Measurements from ENCODE around the gene PTPRN. TPM values are rescaled to one million over a fixed set of nuclear protein-coding genes. Genes with fewer than 3 reads are reported as not detected.

Gene PTPRN
- total RNA-seq: not detected

DNA sequence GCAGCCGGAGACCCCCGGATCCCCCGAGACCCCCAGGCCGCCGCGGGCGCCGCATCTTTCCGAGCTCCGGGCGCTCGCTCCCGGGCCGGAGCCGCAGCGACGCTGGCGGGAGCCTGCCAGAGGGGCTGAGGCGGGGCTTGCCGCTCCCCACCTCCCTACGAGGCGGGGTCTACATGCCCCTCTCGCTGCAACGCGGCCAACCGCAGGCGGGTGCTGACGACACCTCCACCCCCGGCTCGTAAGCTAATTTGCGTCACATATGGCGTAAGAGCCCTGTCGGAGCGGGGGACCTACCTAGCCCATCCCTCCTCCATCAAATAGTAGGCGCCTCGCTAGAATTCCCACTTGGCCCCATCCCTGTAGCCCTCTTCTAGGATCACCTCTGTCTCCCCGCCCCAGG, at the start of gene PTPRN:
Gene PTPRN (minus strand): TSS at position 124 of the 400 bp plus-strand sequence. CDS start 69 bp downstream, at position 55.
- H3K9me3 ChIP-seq: no peaks in the 10 kb centered on the region
- DNase-seq (ENCODE audit: low spot score) (no peak), ATAC-seq (ENCODE audit: insufficient number of reproducible peaks, low FRiP score, low read depth) (no peak)
- peaks cover 0 to 4% of the 10 kb centered on the region in 2 donors for H3K4me1 ChIP-seq (ENCODE audit: control insufficient read depth in 1 of 2, low read depth in 2 of 2)
- peaks cover 5% of the 10 kb centered on the region for H3K27me3 ChIP-seq (replicated peaks; ENCODE audit: insufficient read depth)
- no peak within 1 kb of the TSS for H3K27ac ChIP-seq
- TF ChIP-seq, protein P1, sequence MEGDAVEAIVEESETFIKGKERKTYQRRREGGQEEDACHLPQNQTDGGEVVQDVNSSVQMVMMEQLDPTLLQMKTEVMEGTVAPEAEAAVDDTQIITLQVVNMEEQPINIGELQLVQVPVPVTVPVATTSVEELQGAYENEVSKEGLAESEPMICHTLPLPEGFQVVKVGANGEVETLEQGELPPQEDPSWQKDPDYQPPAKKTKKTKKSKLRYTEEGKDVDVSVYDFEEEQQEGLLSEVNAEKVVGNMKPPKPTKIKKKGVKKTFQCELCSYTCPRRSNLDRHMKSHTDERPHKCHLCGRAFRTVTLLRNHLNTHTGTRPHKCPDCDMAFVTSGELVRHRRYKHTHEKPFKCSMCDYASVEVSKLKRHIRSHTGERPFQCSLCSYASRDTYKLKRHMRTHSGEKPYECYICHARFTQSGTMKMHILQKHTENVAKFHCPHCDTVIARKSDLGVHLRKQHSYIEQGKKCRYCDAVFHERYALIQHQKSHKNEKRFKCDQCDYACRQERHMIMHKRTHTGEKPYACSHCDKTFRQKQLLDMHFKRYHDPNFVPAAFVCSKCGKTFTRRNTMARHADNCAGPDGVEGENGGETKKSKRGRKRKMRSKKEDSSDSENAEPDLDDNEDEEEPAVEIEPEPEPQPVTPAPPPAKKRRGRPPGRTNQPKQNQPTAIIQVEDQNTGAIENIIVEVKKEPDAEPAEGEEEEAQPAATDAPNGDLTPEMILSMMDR (IDR thresholded peaks at IDR 0.05): no peak
- H3K36me3 ChIP-seq: no peaks in the 10 kb centered on the region
- no peak within 1 kb of the TSS for H3K4me3 ChIP-seq

DNA sequence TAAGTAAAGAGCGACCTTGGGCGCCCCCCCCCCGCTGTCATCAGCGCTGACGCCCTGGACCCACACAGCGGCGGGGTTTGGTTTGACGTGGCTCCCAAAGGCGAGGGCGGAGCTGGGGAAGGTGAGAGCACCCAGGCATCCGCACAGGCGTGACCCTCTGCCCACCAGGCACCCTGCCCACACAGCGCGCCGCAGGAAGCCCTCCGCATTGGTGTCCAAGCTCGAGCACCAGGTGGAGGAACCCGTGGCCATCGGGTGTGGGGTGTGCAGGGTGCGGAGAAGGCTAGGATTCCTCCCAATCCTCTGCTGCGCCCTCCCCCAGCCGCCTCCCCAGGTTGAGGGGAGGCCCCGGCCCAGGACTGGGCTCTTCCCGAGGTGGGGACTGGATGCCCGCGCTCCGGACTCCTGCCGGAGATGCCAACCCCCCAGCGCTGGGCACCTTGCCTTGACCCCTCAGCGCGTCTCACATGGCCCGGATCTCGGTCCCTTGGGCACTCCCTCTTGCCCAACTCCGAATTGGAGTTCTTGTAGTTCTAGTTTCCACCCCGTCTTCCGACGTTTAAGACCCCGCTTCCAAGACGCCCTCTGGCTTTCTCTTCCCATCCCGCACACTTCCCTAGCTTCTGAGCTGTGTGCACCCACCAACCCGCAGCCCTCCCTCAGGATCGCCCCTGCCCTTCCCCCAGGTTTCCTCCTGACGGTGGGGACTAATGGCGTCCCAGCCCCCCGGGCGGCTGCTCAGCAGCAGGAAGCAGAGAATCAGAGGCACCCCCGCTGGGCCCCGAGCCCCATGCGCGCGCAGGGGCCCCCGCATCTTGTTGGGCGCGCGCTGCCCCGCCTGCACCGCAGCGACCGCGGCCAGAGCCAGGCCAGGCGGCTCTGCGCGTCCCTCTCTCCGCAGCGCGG, 49.2 kb upstream of the PTPRN start:
- H3K4me3 ChIP-seq: peak overlapping the region; percentile 22
- H3K36me3 ChIP-seq: no peaks in the 10 kb centered on the region
- TF ChIP-seq, protein P1 (IDR thresholded peaks at IDR 0.05): no peak
- H3K9me3 ChIP-seq: no peaks in the 10 kb centered on the region
- H3K4me1 ChIP-seq (ENCODE audit: control insufficient read depth in 1 of 2, low read depth in 2 of 2): peaks cover 9 to 11% of the 10 kb centered on the region in 2 donors
- H3K27me3 ChIP-seq (replicated peaks; ENCODE audit: insufficient read depth): no peaks in the 10 kb centered on the region
- ATAC-seq (ENCODE audit: insufficient number of reproducible peaks, low FRiP score, low read depth) (no peak), DNase-seq (ENCODE audit: low spot score) (no peak)
- no peak overlapping the region for H3K27ac ChIP-seq

DNA sequence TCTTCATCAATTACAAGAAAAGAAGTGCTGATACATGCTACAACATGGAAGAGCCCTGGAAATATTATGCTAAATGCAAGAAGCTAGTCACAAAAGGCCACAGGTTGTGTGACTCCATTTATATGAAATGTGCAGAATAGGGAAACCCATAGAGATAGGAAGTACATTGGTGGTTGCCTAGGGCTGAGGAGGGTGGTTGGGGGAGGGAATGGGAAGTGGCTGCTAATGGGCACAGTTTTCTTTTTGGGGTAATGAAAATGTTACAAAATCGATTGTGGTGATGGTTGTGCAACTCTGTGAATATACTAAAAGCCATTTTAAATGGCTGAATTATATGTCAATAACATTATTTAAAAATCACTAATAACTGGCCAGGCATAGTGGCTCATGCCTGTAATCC, 47.6 kb upstream of the PTPRN start:
- DNase-seq (ENCODE audit: low spot score): no peak
- ATAC-seq (ENCODE audit: insufficient number of reproducible peaks, low FRiP score, low read depth): no peak
- no peaks in the 10 kb centered on the region for H3K27me3 ChIP-seq (replicated peaks; ENCODE audit: insufficient read depth)
- H3K4me3 ChIP-seq: no peak overlapping the region
- no peak overlapping the region for H3K27ac ChIP-seq
- H3K36me3 ChIP-seq: no peaks in the 10 kb centered on the region
- H3K4me1 ChIP-seq (ENCODE audit: control insufficient read depth in 1 of 2, low read depth in 2 of 2): peaks cover 9 to 11% of the 10 kb centered on the region in 2 donors
- no peaks in the 10 kb centered on the region for H3K9me3 ChIP-seq
- TF ChIP-seq, protein P1 (IDR thresholded peaks at IDR 0.05): no peak

DNA sequence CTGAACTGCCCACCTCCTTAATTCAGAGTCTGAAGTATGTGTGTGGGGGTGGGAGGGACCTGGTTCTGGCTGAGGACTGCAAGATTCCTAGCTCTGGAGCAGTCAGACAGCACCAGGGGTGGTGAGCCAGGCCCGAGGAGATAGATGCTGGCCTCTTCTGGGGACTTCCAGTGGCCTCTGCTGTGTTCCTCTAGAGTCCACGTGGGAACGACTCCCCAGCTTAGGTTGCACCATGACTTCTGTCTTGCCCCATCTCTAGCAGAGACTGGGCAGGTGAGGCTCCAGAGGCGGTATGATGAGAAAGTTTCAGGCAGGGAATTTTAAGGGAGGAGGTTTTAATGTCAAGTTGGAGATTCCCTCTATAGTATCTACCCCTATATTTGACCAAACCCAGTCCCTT, 45.4 kb upstream of the PTPRN start:
- no peak overlapping the region for H3K4me3 ChIP-seq
- no peaks in the 10 kb centered on the region for H3K27me3 ChIP-seq (replicated peaks; ENCODE audit: insufficient read depth)
- H3K36me3 ChIP-seq: no peaks in the 10 kb centered on the region
- ATAC-seq (ENCODE audit: insufficient number of reproducible peaks, low FRiP score, low read depth) (no peak), DNase-seq (ENCODE audit: low spot score) (no peak)
- no peak overlapping the region for H3K27ac ChIP-seq
- no peaks in the 10 kb centered on the region for H3K9me3 ChIP-seq
- TF ChIP-seq, protein P1 (IDR thresholded peaks at IDR 0.05): no peak
- peaks cover 9 to 11% of the 10 kb centered on the region in 2 donors for H3K4me1 ChIP-seq (ENCODE audit: control insufficient read depth in 1 of 2, low read depth in 2 of 2)

DNA sequence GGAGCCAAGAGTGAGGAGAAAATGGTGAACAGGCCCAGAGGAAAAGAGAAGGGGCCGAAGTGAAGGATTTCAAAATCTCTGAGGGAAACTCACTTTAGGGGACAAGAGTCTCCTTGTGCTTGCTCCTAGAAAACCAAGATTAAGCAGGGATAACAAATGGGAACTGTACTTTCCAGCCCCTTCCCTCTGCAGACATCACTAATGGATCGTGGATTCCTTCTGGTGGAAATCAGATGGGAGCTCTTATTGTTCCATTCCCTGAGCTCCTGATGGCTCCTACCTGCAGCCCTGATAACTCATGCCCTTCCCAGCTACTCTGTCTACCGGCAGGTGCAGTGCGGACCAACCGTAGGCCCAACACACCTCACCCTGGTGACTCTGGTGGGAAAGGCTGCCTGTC, 43.9 kb upstream of the PTPRN start:
- no peak overlapping the region for H3K27ac ChIP-seq
- no peak for DNase-seq (ENCODE audit: low spot score)
- no peaks in the 10 kb centered on the region for H3K9me3 ChIP-seq
- no peak for ATAC-seq (ENCODE audit: insufficient number of reproducible peaks, low FRiP score, low read depth)
- no peaks in the 10 kb centered on the region for H3K27me3 ChIP-seq (replicated peaks; ENCODE audit: insufficient read depth)
- H3K4me1 ChIP-seq (ENCODE audit: control insufficient read depth in 1 of 2, low read depth in 2 of 2): peaks cover 2 to 4% of the 10 kb centered on the region in 2 donors
- H3K36me3 ChIP-seq: no peaks in the 10 kb centered on the region
- TF ChIP-seq, protein P1 (IDR thresholded peaks at IDR 0.05): no peak
- H3K4me3 ChIP-seq: no peak overlapping the region

Measured in thoracic aorta (tissue), 2 donors.